GM15510 (cell line): Measurements from ENCODE around the gene ITGB2.

Source experiments
- POLR2A ChIP-seq: IDR thresholded peaks from 3 replicates; pipeline ENCODE4 v1.6.1; 2011; ENCODE audit warnings: borderline replicate concordance; ENCODE audit not compliant: insufficient read length; ENCODE audit errors: extremely low read depth

ITGB2 gene

DNA sequence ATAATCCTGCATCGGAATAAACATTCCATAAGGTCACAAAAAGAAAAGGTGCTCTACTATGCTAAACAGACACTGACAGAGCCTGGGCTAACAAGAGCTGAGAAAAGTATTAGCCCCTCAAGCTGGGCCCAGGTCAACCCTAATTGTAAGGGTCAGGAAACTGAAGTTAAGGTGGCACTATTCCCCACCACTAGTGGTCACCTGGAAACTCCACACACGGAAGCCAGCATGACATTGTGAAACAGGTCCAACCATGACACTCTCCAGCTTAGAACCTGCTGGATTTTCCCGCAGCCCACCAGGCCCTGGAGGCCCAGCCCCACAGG lies 48.4 kb downstream of the ITGB2 start:
- TF ChIP-seq POLR2A, result no peak

DNA sequence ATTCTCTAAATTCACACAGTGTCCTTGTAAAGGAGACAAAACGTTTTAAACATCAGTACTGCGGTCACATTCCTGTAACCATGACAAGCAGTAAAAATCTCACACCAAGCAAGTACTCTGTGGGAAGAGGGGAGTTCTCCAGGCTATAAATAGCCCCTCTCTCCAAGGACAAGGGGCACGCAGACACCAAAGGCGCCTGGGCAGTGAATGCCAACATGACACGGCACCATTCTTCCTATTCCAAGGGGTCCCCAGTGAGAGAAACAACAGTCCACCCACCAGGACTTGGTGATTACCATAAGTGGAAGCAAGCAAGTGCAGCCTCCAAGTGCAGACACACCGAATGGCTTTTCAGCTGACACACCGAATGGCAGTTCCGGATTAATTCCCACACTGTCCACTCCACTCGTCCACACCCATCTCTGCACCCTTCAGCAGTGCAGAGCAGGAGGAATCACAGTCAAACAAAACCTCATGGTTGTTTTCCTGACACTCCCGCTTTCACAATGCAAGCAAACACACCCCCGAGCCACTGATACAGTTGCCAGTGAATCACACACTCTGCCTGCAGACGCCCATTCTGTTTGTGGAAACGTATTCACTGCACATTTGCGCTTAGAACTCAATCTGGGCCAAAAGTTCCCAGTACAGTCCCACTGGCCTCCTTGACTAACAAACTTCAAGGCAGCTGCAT lies 49.0 kb downstream of the ITGB2 start:
- no peak for TF ChIP-seq POLR2A

DNA sequence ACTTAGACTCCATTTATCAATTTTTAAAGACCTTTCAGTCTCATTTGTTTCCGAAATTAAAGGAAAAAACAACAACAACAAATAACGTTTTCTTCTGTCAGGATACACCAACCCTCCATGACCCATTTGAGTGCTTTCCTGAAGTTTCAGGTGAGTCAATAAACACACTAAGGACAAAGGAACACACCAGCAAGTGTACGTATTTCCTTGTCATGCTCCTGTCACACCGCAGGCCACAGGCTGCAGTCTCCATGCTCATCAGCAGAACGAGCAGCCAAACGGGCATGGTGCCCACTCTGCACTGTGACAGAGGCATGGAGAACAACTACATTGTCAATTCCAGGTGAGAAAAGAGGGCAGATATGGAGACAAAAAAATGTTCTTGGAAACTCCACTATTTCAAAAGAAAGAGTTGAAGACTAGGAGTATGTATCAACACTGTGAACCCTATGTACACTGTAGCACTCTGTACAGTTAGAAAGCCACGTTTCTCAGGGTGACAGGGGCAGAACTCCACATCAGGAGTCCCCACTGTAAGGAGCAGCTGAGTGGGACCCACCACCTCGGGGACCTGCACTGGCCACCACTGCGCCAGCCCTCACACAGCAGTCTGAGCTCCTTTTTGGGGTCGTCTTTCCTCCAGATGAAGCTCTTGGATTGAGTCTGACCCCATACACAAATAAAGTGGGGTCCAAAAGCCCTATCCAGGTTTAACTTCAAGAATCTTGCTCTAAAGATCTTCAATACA lies 49.8 kb downstream of the ITGB2 start:
- no peak for TF ChIP-seq POLR2A

DNA sequence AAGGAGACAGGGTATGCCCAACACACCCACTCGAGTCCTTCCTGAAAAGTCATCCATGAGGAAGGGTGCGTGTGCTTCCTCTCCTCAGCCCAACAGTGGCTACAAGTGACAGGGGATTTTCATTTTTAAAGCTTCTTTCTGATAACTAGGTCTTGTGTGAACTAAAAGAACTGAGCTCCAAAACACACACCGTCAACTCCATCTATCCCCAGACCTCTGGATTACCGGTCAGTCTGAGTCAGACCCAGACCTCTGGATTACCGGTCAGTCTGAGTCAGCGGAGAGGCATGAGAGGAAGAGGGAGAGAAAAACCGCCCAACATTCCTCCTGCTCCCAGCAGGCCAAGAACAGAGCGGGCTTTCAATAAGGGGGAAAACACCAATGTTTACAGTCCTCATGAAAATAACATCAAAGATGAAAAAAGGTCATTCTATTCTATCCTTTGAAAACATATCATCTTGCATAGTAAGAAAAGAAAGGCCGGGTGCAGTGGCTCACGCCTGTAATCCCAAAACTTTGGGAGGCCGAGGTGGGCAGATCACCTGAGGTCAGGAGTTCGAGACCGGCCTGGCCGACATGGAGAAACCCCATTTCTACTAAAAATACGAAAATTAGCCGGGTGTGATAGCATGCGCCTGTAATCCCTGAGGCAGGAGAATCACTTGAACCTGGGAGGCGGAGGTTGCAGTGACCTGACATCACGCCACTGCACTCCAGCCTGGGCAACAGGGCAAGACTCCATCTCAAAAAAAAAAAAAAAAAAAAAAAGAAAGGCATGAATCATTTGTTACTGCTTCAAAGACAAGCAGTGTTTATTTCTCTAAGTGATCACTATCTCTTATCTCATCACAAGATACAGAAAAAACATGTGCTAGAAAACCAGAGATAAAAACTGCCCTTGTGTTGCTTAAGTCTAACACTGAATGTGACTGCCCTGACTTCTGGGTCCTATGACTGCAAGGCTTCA lies 50.6 kb downstream of the ITGB2 start:
- no peak for TF ChIP-seq POLR2A

DNA sequence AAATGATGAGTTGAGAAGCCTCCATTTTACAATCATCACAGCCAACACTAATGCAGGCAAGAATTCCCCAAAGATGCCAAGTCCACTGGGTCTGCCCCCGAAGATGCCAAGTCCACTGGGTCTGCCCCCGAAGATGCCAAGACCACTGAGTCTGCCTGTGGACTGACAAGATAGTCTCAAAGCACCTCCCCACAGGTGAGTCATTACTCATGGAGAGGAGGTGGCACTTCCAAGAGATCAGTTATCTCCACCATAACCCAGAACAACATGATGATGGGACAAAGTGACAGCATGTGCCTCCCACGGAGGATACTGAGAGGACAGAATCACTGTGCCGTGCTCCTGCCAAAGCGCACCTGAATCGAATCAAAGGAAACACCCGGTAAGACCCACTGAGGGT lies 52.0 kb downstream of the ITGB2 start:
- TF ChIP-seq POLR2A, result no peak

DNA sequence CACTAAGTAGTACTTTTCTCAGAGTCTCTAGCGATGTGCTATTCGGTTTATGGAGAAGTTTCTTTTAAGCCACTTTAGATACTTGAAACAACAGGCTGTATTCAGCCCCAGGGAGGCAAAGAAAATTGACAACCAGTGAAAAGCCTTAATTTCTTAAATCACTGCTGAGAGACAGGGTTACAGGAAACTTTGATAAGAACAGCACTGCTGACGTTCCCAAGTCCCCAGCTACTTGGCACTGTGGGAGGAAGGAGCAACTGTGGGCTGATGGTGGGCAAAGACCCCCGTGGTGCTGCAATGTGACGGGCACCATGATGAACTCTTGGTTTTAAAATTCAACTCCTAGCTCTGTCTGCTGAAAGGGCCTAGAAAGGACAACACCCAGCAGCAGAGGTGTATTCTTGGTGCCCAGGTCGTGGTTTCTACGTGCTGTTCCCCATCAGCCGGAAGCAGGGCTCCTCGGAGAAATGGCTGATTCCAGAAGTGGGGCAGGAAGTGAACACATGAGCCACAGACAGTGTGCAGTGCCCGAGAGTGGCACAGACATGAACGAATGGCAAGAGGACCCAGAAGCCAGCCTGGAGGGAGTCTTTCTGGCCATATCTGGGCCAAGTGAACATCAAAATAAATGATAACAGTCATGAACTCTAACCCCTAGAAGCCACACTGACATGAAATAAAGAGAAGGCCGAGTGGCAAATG lies 52.5 kb downstream of the ITGB2 start:
- no peak for TF ChIP-seq POLR2A

DNA sequence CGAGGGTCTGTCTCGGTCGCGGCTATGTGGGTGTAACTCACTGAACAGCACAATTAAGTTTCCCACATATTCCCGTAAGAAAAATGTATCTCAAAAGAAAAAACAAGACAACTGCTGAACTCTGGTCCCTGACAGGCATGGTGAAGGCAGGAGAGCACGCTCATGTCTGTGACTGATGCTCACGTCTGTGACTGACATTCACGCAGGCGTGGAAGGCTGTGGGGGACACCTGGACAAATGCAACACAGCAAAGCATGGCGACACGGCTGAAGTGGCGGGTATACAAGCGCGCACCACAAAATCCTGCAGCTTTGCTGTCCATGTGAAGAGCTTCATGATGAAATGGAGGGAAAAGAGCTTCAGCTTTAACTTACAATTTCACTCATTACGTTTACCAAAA lies 53.2 kb downstream of the ITGB2 start:
- TF ChIP-seq POLR2A, result no peak

DNA sequence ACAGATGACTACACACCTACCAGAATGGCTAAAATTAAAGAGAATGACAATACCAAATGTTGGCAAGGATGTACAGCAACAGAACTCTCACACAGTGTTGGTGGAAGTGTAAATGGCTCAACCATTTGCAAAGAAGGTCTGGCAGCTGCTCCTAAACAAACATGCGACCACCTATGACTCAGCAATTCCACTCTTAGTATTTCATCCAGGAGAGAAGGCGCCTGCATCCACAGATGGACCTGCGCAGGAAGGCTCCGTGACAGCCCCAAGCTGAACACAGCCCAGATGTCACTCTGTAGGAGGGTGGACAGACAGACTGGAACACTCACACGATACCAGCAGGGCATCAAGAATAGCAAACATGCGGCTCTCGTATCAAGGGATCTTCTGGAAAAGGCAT lies 53.9 kb downstream of the ITGB2 start:
- TF ChIP-seq POLR2A, result no peak

DNA sequence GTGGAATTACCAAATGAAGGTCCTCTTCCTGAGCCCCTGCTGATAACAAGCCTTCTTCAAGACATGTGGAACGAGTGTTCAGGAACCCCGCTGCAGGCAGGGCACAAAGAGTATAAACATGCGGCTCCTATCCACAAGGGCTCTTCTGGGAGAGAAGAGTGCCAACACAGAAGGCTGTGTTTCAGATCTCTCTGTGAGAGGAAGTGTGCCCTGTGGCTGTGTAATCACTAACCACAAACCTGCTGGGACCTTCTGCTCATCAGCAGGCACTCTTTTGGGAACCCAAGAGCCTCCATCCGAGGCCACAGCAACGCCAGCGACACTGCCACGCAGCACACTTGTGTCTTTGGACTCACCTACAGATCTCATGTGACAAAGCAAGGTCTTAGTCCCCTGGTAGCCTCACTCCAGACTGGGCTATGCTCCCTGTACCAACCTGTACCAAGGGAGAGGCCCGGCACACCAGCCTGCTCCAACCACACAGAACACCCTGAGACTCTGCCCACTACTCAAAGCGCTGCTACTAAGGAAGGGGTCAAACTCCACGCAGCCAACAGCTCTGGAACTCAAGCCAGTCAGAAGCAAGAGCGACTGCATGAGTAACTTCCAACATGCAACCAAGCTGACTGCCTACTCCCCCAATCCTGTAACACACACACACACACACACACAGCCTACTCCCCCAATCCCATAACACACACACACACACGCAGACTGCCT lies 55.0 kb downstream of the ITGB2 start:
- no peak for TF ChIP-seq POLR2A

DNA sequence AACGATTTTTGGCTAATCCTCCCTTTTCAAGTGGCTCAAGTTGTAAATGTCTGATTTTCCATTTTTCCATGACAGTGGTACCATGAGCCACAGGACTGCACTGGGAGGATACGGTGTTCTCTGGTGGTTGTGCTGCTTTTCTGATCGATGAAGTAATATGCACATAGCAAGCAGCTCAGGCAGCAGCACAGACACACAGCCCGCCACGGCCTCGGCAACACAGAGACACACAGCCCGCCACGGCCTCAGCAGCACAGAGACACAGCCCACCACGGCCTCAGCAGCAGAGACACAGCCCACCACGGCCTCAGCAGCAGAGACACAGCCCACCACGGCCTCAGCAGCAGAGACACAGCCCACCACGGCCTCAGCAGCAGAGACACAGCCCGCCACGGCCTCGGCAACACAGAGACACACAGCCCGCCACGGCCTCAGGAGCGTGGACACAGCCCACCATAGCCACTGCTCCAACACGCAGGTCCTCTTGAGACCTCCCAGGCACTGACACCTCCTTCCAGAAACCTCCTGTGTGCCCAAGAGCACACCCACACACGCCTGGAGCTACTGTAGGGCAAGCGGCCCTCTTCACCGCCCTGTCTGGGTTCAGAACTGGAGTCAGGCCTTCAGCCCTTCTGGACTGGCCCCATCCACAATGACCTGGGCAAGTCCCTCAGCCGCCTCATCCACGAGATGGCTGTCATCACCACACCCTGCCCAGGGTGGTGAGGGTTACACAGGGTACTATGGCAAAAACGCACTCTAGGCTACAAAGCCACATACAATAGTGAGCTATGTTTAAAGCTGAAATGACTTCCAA lies 57.6 kb downstream of the ITGB2 start:
- no peak for TF ChIP-seq POLR2A

DNA sequence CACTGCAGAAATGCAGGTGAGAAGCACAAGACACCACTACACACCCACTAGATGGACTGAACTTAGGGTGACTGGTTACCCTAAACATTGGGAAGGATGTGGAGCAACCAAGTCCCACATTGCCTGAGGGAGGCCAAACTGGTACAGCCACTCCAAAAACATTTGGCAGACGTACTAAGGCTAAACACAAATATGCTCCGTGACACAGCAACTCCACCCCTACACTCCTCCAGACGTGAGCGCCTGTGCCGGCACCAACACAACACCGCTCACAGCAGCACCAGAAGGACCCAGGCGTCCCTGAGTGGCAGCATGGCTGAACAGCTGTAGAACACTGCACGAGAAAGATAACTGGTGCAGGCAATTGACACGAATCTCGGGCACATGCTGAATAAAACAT lies 61.9 kb downstream of the ITGB2 start:
- no peak for TF ChIP-seq POLR2A

DNA sequence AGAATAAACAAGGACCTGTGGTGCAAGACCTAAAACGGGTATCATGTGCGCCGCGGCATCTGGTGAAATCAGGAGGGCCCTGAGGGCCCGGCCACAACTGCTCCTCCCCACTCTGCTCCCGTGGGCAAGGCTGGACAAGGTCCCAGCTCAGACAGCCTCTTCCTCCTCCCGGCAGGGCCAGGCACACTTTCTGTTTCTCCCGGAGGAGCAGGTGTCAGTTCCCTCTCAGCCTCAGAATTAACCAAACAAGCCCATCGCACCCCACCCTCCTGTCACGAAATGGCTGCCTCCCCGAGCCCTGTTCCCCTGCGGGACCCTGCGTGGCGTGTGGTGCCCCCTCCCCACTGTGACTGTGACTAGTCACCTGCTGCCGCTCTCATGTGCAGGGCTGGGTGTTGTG lies 62.4 kb downstream of the ITGB2 start:
- TF ChIP-seq POLR2A, result no peak
